ENCODE measurements around the gene TOMM22. TPM values are rescaled to one million over a fixed set of nuclear protein-coding genes. Genes with fewer than 3 reads are reported as not detected.

Gene TOMM22
- total RNA-seq, 1 donor from 2014 or later, result 91.6 TPM

DNA sequence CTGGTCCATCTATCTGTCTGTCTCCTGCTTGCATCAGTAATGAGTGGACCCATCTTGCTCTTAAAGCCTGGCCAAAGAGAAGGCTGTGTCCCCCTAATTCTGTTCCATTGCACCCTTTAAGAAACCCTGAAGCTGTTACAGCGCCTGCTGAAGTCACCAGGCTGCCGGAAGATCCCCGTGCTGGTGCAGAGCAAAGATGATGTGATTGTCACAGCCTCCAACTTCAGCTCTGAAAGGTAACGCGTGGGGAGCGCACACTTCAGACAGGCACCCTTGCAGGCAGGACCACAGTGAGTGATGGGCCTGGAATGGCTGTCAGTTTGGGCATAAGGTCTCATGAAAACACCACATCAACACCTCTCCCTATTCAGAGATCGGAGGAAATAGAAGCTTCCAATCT, 42.4 kb downstream of the TOMM22 start:
- H3K4me3 Mint-ChIP-seq, result no peak overlapping the region
- H3K27ac Mint-ChIP-seq, result no peak overlapping the region

DNA sequence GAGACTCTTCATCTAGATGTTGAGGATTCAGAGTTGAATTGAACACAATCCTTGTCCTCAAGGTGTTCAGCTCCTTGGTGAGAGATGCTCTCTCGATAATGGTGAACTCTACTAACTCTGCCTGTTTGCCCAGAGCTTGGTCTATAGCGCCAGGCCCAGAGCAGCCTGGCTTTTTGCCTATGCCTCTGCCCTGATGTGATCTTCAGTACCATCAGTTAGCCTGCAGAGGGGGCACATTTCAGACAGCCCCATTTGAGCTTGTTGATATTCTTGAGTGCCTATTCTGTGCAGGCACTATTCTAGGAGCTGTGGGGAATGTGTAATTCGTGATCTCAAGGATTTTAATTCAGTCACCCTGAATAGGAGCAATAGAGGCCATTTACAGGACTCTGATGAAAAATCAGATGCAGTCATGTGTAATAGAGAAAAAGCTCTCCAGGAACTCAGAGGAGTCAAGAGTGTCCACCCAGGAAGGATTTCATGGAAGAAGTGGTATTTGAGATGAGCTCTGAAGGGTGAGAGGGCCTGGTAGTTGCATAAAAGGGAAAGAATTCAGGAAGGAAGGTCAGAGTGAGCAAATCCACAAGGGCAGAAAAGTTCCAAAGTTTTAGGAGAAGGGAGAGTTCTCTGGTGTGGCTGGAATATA, 43.3 kb downstream of the TOMM22 start:
- TF ChIP-seq CTCF (conservative IDR thresholded peaks at IDR 0.05), result peak; percentile 67
- Mint-ChIP-seq H3K36me3 (peaks cover 18% of the 10 kb centered on the region), H3K27me3 (no peaks in the 10 kb centered on the region), H3K4me3 (no peak overlapping the region), H3K9me3 (no peaks in the 10 kb centered on the region), H3K4me1 (ENCODE audit: unreplicated experiment) (no peaks in the 10 kb centered on the region), H3K27ac (peak overlapping the region; percentile 28)
- DNase-seq (ENCODE audit: extremely low spot score, unreplicated experiment), result no peak

More for the DNA sequence above, 42.4 kb downstream of the TOMM22 start:
- DNase-seq (ENCODE audit: extremely low spot score, unreplicated experiment), result no peak
- Mint-ChIP-seq H3K27me3 (no peaks in the 10 kb centered on the region), H3K9me3 (no peaks in the 10 kb centered on the region), H3K36me3 (peaks cover 18% of the 10 kb centered on the region), H3K4me1 (ENCODE audit: unreplicated experiment) (no peaks in the 10 kb centered on the region)
- no peak for TF ChIP-seq CTCF (conservative IDR thresholded peaks at IDR 0.05)

GRCh38 chr22:38725900-38726655, 44.3 kb downstream of the TOMM22 start:
- TF ChIP-seq CTCF (conservative IDR thresholded peaks at IDR 0.05), result no peak
- Mint-ChIP-seq H3K4me1 (ENCODE audit: unreplicated experiment) (no peaks in the 10 kb centered on the region), H3K9me3 (no peaks in the 10 kb centered on the region), H3K27me3 (no peaks in the 10 kb centered on the region), H3K27ac (no peak overlapping the region), H3K4me3 (no peak overlapping the region), H3K36me3 (peaks cover 18% of the 10 kb centered on the region)
- DNase-seq (ENCODE audit: extremely low spot score, unreplicated experiment), result no peak

GRCh38 chr22:38727123-38727522, 45.4 kb downstream of the TOMM22 start:
- Mint-ChIP-seq H3K4me1 (ENCODE audit: unreplicated experiment) (no peaks in the 10 kb centered on the region), H3K9me3 (no peaks in the 10 kb centered on the region), H3K27ac (no peak overlapping the region), H3K36me3 (peaks cover 18% of the 10 kb centered on the region), H3K4me3 (no peak overlapping the region), H3K27me3 (no peaks in the 10 kb centered on the region)
- no peak for TF ChIP-seq CTCF (conservative IDR thresholded peaks at IDR 0.05)
- no peak for DNase-seq (ENCODE audit: extremely low spot score, unreplicated experiment)

- Mint-ChIP-seq H3K4me1 (ENCODE audit: unreplicated experiment) (no peaks in the 10 kb centered on the region), H3K27me3 (no peaks in the 10 kb centered on the region), H3K27ac (no peak overlapping the region), H3K9me3 (no peaks in the 10 kb centered on the region), H3K36me3 (peaks cover 16% of the 10 kb centered on the region), H3K4me3 (no peak overlapping the region)
- no peak for DNase-seq (ENCODE audit: extremely low spot score, unreplicated experiment)
- no peak for TF ChIP-seq CTCF (conservative IDR thresholded peaks at IDR 0.05)
Observed at GRCh38 chr22:38727530-38728451, 46.0 kb downstream of the TOMM22 start.

Measured in type B pancreatic cell (in vitro differentiated cells).